Upper lobe of right lung (tissue), 1 donor: ENCODE results near the gene JSRP1. TPM values are rescaled to one million over a fixed set of nuclear protein-coding genes. Genes with fewer than 3 reads are reported as not detected.

Experiments used
- ATAC-seq: fragments of 200-7000 bp; cut with Tn5 transposase; one replicate; pipeline ENCODE4 v1.9.1; 2020; ENCODE audit warnings: mild to moderate bottlenecking, moderate library complexity
- DNase-seq: peaks from one replicate; pipeline ENCODE4 v3.0.0-alpha.2; 2020
- H3K27ac ChIP-seq: fragments of 200-600 bp; one replicate; pipeline ENCODE4 v1.8.0; 2022
- H3K27me3 ChIP-seq: fragments of 200-600 bp; one replicate; pipeline ENCODE4 v1.8.0; 2022; ENCODE audit warnings: mild to moderate bottlenecking
- H3K36me3 ChIP-seq: fragments of 200-600 bp; one replicate; pipeline ENCODE4 v1.8.0; 2022
- H3K4me1 ChIP-seq: fragments of 200-600 bp; one replicate; pipeline ENCODE4 v1.8.0; 2022
- H3K4me3 ChIP-seq: fragments of 200-600 bp; one replicate; pipeline ENCODE4 v1.8.0; 2022; ENCODE audit warnings: mild to moderate bottlenecking
- H3K9me3 ChIP-seq: fragments of 200-600 bp; one replicate; pipeline ENCODE4 v1.8.0; 2022
- intact Hi-C: fragments of 100-400 bp; cut with DNase I; formaldehyde crosslinking; loops from one replicate; pipeline ENCODE4 v1.11.0; 2022
- total RNA-seq: library from RNA; stranded (reverse); fragmentation: NEBNext Ultra II Directional; extraction: Animal tissue kit (Norgen Biotek cat#: 25700); gene quantifications from one replicate; pipeline ENCODE4 v1.2.1, GENCODE V29; 2021
- TF ChIP-seq, protein P1 (sequence below): fragments of 200-600 bp; IDR thresholded peaks from one replicate; pipeline ENCODE4 v1.8.0; 2022; ENCODE audit warnings: antibody characterized with exemption
- donor health status: DM: no; HTN: yes; CAD: no; lungs with severe emphysema.

Gene JSRP1
- total RNA-seq, 1 donor from 2014 or later: 1.1 TPM

DNA sequence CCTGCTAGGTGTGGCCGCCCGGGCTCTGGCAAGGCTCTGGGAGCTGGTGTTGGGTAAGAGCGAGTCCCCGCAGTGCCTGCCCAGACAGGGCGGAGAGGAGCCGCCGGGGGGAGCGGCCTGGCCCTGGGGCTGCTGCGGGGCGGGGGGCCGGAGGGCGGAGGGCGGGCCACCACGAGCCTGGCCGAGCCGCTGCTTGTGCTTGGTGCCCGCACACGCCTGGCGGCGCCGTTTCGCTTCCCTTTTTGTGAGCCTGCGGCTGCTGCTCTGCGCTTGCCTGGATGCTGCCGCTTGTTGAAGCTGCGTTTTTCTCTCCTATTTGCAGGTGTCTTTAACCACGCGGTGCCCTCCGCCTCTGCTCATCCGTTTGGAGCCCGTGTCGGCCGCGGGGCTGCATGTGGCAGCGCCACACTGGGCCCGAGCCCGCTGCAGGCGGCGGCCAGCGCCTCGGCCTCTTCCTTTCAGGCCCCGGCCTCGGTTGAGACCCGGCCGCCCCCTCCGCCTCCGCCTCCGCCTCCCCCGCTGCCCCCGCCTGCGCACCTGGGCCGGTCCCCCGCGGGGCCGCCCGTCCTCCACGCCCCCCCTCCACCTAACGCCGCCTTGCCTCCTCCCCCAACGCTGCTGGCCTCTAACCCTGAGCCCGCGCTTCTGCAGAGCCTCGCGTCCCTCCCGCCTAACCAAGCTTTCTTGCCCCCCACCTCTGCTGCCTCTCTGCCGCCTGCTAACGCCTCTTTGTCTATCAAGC is 28.6 kb downstream of the JSRP1 start:
- no peak overlapping the region for H3K27ac ChIP-seq
- TF ChIP-seq, protein P1, sequence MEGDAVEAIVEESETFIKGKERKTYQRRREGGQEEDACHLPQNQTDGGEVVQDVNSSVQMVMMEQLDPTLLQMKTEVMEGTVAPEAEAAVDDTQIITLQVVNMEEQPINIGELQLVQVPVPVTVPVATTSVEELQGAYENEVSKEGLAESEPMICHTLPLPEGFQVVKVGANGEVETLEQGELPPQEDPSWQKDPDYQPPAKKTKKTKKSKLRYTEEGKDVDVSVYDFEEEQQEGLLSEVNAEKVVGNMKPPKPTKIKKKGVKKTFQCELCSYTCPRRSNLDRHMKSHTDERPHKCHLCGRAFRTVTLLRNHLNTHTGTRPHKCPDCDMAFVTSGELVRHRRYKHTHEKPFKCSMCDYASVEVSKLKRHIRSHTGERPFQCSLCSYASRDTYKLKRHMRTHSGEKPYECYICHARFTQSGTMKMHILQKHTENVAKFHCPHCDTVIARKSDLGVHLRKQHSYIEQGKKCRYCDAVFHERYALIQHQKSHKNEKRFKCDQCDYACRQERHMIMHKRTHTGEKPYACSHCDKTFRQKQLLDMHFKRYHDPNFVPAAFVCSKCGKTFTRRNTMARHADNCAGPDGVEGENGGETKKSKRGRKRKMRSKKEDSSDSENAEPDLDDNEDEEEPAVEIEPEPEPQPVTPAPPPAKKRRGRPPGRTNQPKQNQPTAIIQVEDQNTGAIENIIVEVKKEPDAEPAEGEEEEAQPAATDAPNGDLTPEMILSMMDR: no peak
- intact Hi-C loops: loop anchor here (10.0 kb wide), 1 partner anchor 73 kb away; the partner anchor contains the start of gene AP3D1
- no peaks in the 10 kb centered on the region for H3K4me1 ChIP-seq
- H3K27me3 ChIP-seq: no peaks in the 10 kb centered on the region
- H3K36me3 ChIP-seq: peaks cover 80% of the 10 kb centered on the region
- DNase-seq (no peak), ATAC-seq (no peak)
- no peak overlapping the region for H3K4me3 ChIP-seq
- H3K9me3 ChIP-seq: no peaks in the 10 kb centered on the region

DNA sequence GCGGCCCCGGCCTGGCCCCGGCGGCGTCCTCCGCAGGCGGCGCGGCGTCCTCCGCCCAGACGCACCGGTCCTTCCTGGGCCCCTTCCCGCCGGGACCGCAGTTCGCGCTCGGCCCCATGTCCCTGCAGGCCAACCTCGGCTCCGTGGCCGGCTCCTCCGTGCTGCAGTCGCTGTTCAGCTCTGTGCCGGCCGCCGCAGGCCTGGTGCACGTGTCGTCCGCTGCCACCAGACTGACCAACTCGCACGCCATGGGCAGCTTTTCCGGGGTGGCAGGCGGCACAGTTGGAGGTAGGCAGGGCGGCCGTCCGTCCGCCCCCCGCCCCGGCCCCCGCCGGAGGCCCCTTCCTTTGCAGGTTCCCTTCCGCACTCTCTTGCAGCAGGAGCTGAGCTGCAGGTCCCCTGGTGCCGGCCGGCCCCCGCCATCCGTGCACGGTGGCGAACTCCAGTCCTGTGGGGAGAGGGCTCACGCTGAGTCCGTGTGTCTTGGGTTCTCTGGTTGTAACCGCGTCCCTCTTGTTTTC is 29.3 kb downstream of the JSRP1 start:
- Histone ChIP-seq H3K27ac (no peak overlapping the region), H3K9me3 (no peaks in the 10 kb centered on the region), H3K4me3 (no peak overlapping the region), H3K36me3 (peaks cover 82% of the 10 kb centered on the region), H3K4me1 (no peaks in the 10 kb centered on the region), H3K27me3 (no peaks in the 10 kb centered on the region)
- ATAC-seq (no peak), DNase-seq (no peak)
- intact Hi-C loops: loop anchor here (10.0 kb wide), 1 partner anchor 72 kb away; the partner anchor contains the start of gene AP3D1
- TF ChIP-seq, protein P1: no peak

DNA sequence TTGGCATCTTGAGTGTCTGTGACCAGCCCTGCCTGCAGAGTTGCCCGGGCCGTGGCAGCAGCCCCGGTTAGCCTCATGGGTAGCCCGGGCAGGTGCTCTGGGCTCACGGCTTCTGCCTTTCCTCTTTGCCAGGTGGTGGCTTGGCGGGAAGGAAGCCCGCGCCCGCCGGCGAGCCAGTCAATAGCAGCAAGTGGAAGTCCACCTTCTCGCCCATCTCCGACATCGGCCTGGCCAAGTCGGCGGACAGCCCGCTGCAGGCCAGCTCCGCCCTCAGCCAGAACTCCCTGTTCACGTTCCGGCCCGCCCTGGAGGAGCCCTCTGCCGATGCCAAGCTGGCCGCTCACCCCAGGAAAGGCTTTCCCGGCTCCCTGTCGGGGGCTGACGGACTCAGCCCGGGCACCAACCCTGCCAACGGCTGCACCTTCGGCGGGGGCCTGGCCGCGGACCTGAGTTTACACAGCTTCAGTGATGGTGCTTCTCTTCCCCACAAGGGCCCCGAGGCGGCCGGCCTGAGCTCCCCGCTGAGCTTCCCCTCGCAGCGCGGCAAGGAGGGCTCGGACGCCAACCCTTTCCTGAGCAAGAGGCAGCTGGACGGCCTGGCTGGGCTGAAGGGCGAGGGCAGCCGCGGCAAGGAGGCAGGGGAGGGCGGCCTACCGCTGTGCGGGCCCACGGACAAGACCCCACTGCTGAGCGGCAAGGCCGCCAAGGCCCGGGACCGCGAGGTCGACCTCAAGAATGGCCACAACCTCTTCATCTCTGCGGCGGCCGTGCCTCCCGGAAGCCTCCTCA is 30.0 kb downstream of the JSRP1 start:
- Histone ChIP-seq H3K36me3 (peaks cover 82% of the 10 kb centered on the region), H3K4me3 (no peak overlapping the region), H3K4me1 (no peaks in the 10 kb centered on the region), H3K27ac (no peak overlapping the region), H3K9me3 (no peaks in the 10 kb centered on the region), H3K27me3 (no peaks in the 10 kb centered on the region)
- ATAC-seq (no peak), DNase-seq (no peak)
- TF ChIP-seq, protein P1: no peak
- intact Hi-C loops: loop anchor here (10.0 kb wide), 1 partner anchor 71 kb away; the partner anchor contains the start of gene AP3D1

DNA sequence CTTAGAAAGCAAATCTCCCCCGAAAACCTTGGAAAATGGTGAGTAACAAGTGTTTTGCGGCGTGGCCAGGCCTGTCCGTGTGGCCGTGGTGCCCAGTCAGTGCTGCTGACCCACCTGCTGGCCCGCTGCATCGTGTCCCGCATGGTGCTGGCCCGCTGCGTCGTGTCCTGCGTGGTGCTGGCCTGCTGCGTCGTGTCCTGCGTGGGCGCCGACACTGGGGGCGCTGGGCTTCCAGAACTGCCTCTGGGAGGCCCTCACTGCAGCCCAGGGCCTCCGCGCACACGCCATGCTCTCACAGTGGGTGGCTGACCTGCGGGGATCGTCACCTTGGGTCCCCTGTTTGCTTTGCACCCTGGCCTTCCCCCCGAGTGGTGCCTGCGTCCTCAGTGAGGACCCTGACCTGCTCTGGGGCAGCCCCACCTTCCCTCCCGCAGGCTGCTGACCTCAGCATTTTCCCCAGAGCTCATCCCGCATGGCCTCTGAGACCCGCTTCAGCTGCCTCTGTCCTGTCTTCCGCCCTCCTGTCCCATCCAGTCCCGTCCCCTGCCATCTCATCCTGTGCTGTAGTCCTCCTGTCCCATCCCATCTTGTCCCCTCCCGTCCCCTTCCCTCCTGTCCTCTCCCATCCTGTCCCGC is 30.7 kb downstream of the JSRP1 start:
- TF ChIP-seq, protein P1: no peak
- intact Hi-C loops: loop anchor here (10.0 kb wide), 1 partner anchor 71 kb away; the partner anchor contains the start of gene AP3D1
- ATAC-seq (no peak), DNase-seq (no peak)
- no peaks in the 10 kb centered on the region for H3K27me3 ChIP-seq
- H3K36me3 ChIP-seq: peaks cover 82% of the 10 kb centered on the region
- no peak overlapping the region for H3K27ac ChIP-seq
- H3K4me1 ChIP-seq: no peaks in the 10 kb centered on the region
- no peaks in the 10 kb centered on the region for H3K9me3 ChIP-seq
- no peak overlapping the region for H3K4me3 ChIP-seq

DNA sequence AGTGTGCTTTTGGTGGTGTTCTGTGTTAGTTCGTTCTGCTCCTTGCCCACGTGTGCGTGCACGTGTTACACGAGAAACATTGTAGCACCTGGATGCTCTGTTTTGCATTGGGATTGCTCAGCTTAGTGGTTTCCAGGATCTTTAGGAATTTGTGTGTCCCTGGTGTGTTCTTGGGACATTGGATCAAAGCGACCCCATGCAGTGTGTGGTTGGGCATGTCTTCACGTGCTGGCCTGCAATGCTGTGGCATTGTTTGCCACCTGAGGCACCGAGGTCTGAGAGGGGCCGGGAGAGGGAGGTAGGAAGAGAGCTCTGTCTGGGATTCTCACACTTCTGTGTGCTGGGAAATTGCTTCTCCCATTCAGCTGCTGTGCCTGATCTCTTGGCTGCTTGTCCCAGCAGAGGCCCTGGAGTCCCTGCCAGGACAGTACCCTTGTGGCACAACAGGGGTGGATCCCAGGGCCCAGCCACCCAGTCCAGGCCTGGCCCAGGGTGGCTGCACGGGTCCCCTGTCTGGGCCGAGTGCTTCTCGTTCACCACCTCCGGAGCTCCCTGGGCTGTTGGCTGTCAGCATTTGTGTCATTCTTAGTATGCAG is 31.4 kb downstream of the JSRP1 start:
- intact Hi-C loops: loop anchor here (10.0 kb wide), 1 partner anchor 70 kb away; the partner anchor contains the start of gene AP3D1
- Histone ChIP-seq H3K4me3 (no peak overlapping the region), H3K27me3 (no peaks in the 10 kb centered on the region), H3K36me3 (peaks cover 82% of the 10 kb centered on the region), H3K9me3 (no peaks in the 10 kb centered on the region), H3K4me1 (no peaks in the 10 kb centered on the region), H3K27ac (no peak overlapping the region)
- DNase-seq (no peak), ATAC-seq (no peak)
- TF ChIP-seq, protein P1: no peak
